Activated CD8-positive, alpha-beta memory T cell treated with anti-CD3 and anti-CD28 coated beads, Interleukin-2, amount 50 U/mL, for 24 hours (primary cell): ENCODE data around the gene PPP4R2.

ENCODE experiments used
- DNase-seq: peaks from one replicate; pipeline ENCODE4 v3.0.0-alpha.2; 2020; ENCODE audit errors: extremely low read depth

PPP4R2 gene

DNA sequence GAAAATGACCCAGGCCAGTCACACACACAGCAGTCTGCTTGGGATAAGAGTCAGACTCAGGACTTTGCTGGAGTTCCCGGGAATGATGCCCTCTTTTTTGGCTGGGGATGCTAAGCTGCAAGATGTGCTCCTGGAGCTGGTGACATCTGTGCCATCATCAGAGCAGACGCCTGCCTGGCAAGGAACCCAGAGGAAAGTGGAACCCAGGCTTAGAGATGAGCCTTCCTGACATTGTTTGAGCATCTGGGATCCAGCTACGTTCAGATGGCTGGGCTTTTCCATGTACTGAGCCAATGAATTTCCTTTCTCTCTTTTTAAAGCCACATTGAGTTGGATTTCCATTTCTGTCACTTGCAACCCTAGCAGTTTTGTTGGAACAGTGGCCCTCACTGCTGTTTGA, 118.1 kb downstream of the PPP4R2 start:
- DNase-seq: no peak

DNA sequence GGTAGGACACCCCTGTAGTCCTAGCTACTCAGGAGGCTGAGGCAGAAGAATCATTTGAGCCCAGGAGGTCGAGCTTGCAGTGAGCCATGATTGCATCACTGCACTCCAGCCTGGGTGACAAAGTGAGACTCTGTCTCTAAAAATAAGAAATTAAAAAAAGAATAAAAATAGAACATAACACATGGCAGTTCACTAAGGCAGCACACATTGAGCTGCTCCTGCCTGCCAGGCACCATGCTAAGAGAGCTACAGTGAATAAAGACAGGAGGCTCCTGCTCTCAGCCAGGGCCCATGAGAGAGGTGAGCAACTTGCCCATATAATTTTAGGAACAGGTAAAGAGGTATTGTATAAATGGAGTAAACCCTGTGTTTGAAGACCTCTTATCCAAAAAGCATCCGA, 119.2 kb downstream of the PPP4R2 start:
- DNase-seq: no peak
